ENCODE data around the gene MAD1L1.

MAD1L1 gene

GRCh38 chr7:1969459-1970284 lies 263.1 kb downstream of the MAD1L1 start:
- DNase-seq (ENCODE audit: low spot score), result no peak

- no peak for DNase-seq (ENCODE audit: low spot score)
Observed at GRCh38 chr7:1968397-1969111, 264.2 kb downstream of the MAD1L1 start.

GRCh38 chr7:1967512-1968396 lies 265.0 kb downstream of the MAD1L1 start:
- DNase-seq (ENCODE audit: low spot score), result no peak

GRCh38 chr7:1966631-1967200 lies 266.0 kb downstream of the MAD1L1 start:
- DNase-seq (ENCODE audit: low spot score), result no peak

- DNase-seq (ENCODE audit: low spot score), result no peak
Observed at GRCh38 chr7:1965579-1966294, 267.0 kb downstream of the MAD1L1 start.

GRCh38 chr7:1964913-1965578 lies 267.7 kb downstream of the MAD1L1 start:
- DNase-seq (ENCODE audit: low spot score), result no peak

GRCh38 chr7:1964211-1964912 lies 268.4 kb downstream of the MAD1L1 start:
- no peak for DNase-seq (ENCODE audit: low spot score)

- DNase-seq (ENCODE audit: low spot score), result no peak
Observed at GRCh38 chr7:1963575-1963974, 269.2 kb downstream of the MAD1L1 start.

- DNase-seq (ENCODE audit: low spot score), result no peak
Observed at GRCh38 chr7:1961701-1962276, 271.0 kb downstream of the MAD1L1 start.

GRCh38 chr7:1959305-1959704 lies 273.4 kb downstream of the MAD1L1 start:
- DNase-seq (ENCODE audit: low spot score), result no peak

- no peak for DNase-seq (ENCODE audit: low spot score)
Observed at GRCh38 chr7:1957471-1958225, 275.1 kb downstream of the MAD1L1 start.

GRCh38 chr7:1956611-1957470 lies 275.9 kb downstream of the MAD1L1 start:
- DNase-seq (ENCODE audit: low spot score), result no peak

- no peak for DNase-seq (ENCODE audit: low spot score)
Observed at GRCh38 chr7:1956141-1956540, 276.6 kb downstream of the MAD1L1 start.

GRCh38 chr7:1954366-1955004 lies 278.3 kb downstream of the MAD1L1 start:
- DNase-seq (ENCODE audit: low spot score), result no peak

GRCh38 chr7:1953199-1954190 lies 279.2 kb downstream of the MAD1L1 start:
- DNase-seq (ENCODE audit: low spot score), result no peak

GRCh38 chr7:1952781-1953180 lies 280.0 kb downstream of the MAD1L1 start:
- DNase-seq (ENCODE audit: low spot score), result no peak

Data from D341Med (cell line).